KOPT-K1 (cell line): ENCODE data around the gene LHX1.

Source experiments
- H3K27ac ChIP-seq: fragments of 200-600 bp; sonication (generic); 2 replicates; pipeline ENCODE4 v1.5.1; 2016; ENCODE audit warnings: antibody characterized with exemption, mild to moderate bottlenecking, low read depth, low read length; ENCODE audit not compliant: poor library complexity, severe bottlenecking
- H3K36me3 ChIP-seq: fragments of 200-600 bp; sonication (generic); 2 replicates; pipeline ENCODE4 v1.5.1; 2017; ENCODE audit warnings: antibody characterized with exemption, mild to moderate bottlenecking, low read length, moderate library complexity; ENCODE audit not compliant: insufficient read depth
- H3K9me3 ChIP-seq: fragments of 200-600 bp; sonication (generic); 2 replicates; pipeline ENCODE4 v1.5.1; 2017; ENCODE audit warnings: antibody characterized with exemption, low read length, mild to moderate bottlenecking; ENCODE audit not compliant: insufficient read depth, poor library complexity, severe bottlenecking

LHX1 gene

GRCh38 chr17:36937001-36937958 is at the start of gene LHX1:
Gene LHX1, plus strand, starts transcription at chr17:36937475. Its CDS starts 723 bp downstream, at chr17:36938198.
- H3K36me3 ChIP-seq: no peaks in the 10 kb centered on the region
- H3K9me3 ChIP-seq: peaks cover 16% of the 10 kb centered on the region
- H3K27ac ChIP-seq: no peak within 1 kb of the TSS

- Histone ChIP-seq H3K27ac (no peak overlapping the region), H3K9me3 (no peaks in the 10 kb centered on the region), H3K36me3 (no peaks in the 10 kb centered on the region)
Observed at GRCh38 chr17:36888236-36888951, 48.9 kb upstream of the LHX1 start.

GRCh38 chr17:36889770-36890349 is 47.4 kb upstream of the LHX1 start:
- no peaks in the 10 kb centered on the region for H3K9me3 ChIP-seq
- no peaks in the 10 kb centered on the region for H3K36me3 ChIP-seq
- H3K27ac ChIP-seq: no peak overlapping the region

DNA sequence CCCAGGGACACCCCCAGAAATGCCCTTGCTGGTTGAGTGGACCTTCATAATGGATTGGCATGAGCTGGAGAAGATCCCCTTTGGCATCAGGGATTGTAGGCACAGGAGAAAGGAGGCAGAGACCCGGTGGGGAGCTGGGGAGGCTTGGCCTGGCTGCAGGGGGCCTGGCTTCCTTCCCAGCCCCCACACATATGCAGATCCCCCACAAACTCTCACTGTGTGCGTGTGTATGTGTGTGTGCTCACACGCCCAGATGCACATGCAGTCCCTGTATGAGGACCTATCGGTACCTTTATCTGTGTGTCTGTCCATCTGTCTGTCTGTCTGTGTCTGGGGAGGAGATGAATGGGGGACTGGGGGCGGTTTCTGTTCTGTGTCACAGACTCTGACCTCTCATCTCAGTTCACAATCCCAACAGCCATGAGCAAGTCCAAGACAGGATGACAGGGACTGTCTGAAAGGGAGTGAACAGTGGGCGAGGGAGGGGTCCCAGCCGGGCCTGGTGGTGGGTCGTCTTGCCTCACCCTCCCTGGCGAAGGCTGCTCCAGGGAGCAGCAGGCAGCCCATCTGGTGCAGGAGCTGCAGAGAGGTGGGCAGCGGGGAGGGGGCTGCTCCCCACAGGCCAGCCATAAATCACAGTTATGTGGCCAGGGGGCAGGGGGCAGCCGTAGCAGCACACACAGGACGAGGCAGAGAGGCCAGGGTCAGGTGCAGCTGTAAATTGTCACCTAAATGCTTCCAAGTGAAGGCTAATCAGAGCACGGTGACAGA is 46.7 kb upstream of the LHX1 start:
- no peaks in the 10 kb centered on the region for H3K36me3 ChIP-seq

DNA sequence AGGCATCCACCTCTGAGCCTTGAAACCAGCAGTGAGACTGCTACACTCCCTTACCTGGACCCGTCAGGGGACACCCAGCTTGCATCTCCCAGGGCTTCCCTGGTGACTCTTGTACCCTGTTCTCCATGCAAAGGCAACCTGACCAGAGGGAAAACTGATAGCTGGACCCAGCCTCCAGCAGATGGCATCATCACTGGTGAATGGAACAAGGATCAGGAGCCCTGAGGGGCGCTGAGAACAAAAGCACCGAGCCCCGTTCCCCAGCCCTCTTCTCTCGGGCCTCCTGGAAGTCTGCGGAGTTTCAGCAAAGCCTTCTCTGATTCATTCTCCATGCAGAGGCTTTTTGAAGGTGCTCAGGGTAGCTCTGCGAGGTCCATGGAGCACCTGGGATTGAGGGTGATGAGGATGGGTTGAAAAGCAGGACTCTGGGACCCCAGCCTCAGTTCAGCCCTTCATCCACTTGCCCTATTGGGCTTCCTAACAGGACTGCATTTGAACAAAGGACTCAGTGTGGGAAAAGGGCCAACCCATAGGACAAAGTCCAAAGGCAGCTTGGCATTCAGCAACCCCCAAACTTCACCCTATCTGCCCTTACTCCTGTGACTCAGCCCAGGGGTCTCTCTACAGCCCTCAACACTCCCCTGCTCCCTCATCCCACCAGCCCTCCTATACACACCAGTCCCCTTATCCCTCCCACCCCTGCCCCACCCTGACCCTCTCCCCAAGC is 45.0 kb upstream of the LHX1 start:
- Histone ChIP-seq H3K27ac (no peak overlapping the region), H3K9me3 (no peaks in the 10 kb centered on the region), H3K36me3 (no peaks in the 10 kb centered on the region)

More for the DNA sequence above, 46.7 kb upstream of the LHX1 start:
- Histone ChIP-seq H3K9me3 (no peaks in the 10 kb centered on the region), H3K27ac (no peak overlapping the region)

- no peak overlapping the region for H3K27ac ChIP-seq
- no peaks in the 10 kb centered on the region for H3K9me3 ChIP-seq
- H3K36me3 ChIP-seq: no peaks in the 10 kb centered on the region
Observed at GRCh38 chr17:36894177-36894576, 43.1 kb upstream of the LHX1 start.

GRCh38 chr17:36894925-36895324 is 42.4 kb upstream of the LHX1 start:
- no peak overlapping the region for H3K27ac ChIP-seq
- no peaks in the 10 kb centered on the region for H3K36me3 ChIP-seq
- H3K9me3 ChIP-seq: no peaks in the 10 kb centered on the region

- Histone ChIP-seq H3K27ac (no peak overlapping the region), H3K9me3 (no peaks in the 10 kb centered on the region), H3K36me3 (no peaks in the 10 kb centered on the region)
Observed at GRCh38 chr17:36899250-36900159, 37.8 kb upstream of the LHX1 start.

- no peak overlapping the region for H3K27ac ChIP-seq
- H3K9me3 ChIP-seq: no peaks in the 10 kb centered on the region
- H3K36me3 ChIP-seq: no peaks in the 10 kb centered on the region
Observed at GRCh38 chr17:36900160-36900512, 37.1 kb upstream of the LHX1 start.

- Histone ChIP-seq H3K9me3 (no peaks in the 10 kb centered on the region), H3K36me3 (no peaks in the 10 kb centered on the region), H3K27ac (no peak overlapping the region)
Observed at GRCh38 chr17:36901506-36901905, 35.8 kb upstream of the LHX1 start.

GRCh38 chr17:36907407-36907806 is 29.9 kb upstream of the LHX1 start:
- Histone ChIP-seq H3K9me3 (no peaks in the 10 kb centered on the region), H3K36me3 (no peaks in the 10 kb centered on the region)

DNA sequence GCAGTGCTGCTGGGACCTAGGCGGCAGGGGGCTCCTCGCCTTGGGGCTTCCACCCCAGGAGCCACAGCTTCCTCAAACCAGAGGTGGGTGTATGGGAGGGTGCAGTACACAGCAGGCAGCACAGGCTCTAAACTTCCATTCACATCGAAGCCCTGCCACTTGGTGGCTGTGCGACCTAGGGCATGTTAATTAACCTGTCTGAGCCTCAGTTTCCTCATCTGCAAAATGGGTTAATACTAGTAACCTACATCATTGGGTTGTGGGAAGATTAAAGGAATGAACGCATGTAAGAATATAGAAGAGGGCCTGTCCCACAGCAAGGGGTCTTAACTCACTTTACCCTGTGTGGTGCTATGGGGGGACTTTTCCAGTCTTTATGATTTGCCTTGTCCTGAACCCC is 26.8 kb upstream of the LHX1 start:
- H3K36me3 ChIP-seq: no peaks in the 10 kb centered on the region
- H3K9me3 ChIP-seq: no peaks in the 10 kb centered on the region
- no peak overlapping the region for H3K27ac ChIP-seq

More at GRCh38 chr17:36907407-36907806, 29.9 kb upstream of the LHX1 start:
- H3K27ac ChIP-seq: no peak overlapping the region

DNA sequence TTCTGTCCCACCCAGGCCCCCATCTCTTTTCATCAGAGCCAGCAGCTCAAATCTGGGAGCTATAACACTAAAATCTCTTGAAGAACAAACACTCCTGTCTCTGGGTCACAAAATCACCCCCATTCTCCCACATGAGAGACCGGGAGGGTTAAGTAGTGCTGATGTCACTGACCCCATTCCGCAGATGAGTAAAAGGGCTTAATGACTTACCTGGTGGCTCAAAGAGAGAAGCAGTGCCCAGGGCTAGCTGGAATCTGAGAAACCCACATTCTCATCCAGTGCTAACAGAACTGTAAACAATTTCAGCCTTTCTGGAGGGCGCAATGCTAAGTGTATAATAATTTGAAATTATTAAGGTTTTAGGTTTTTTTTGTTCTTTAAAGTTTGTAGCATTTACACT is 26.3 kb upstream of the LHX1 start:
- H3K27ac ChIP-seq: no peak overlapping the region
- no peaks in the 10 kb centered on the region for H3K9me3 ChIP-seq
- no peaks in the 10 kb centered on the region for H3K36me3 ChIP-seq
